HG03457 (cell line): Measurements from ENCODE around the gene MYO3B.

Experiments used
- ATAC-seq: cut with Tn5 transposase; IDR thresholded peaks from one replicate; pipeline ENCODE4 v1.9.1; 2021; ENCODE audit warnings: moderate number of reproducible peaks; ENCODE audit not compliant: unreplicated experiment

The MYO3B gene

GRCh38 chr2:170292415-170292814 is 114.5 kb downstream of the MYO3B start:
- no peak for ATAC-seq

- no peak for ATAC-seq
Measured at GRCh38 chr2:170297496-170297895, 119.5 kb downstream of the MYO3B start.

GRCh38 chr2:170298115-170298514 is 120.2 kb downstream of the MYO3B start:
- no peak for ATAC-seq

GRCh38 chr2:170298861-170299429 is 121.0 kb downstream of the MYO3B start:
- ATAC-seq = no peak

- ATAC-seq = no peak
Measured at GRCh38 chr2:170300993-170301392, 123.0 kb downstream of the MYO3B start.

- no peak for ATAC-seq
Measured at GRCh38 chr2:170301626-170302025, 123.7 kb downstream of the MYO3B start.

GRCh38 chr2:170305711-170306110 is 127.8 kb downstream of the MYO3B start:
- ATAC-seq = no peak

GRCh38 chr2:170306293-170306873 is 128.4 kb downstream of the MYO3B start:
- ATAC-seq = no peak

GRCh38 chr2:170307052-170307451 is 129.1 kb downstream of the MYO3B start:
- ATAC-seq = no peak

- ATAC-seq = no peak
Measured at GRCh38 chr2:170307555-170308351, 129.8 kb downstream of the MYO3B start.

- ATAC-seq = no peak
Measured at GRCh38 chr2:170310876-170311502, 133.0 kb downstream of the MYO3B start.

- no peak for ATAC-seq
Measured at GRCh38 chr2:170313347-170313991, 135.5 kb downstream of the MYO3B start.

GRCh38 chr2:170313992-170314348 is 136.0 kb downstream of the MYO3B start:
- no peak for ATAC-seq

- no peak for ATAC-seq
Measured at GRCh38 chr2:170314744-170315447, 136.9 kb downstream of the MYO3B start.

- ATAC-seq = no peak
Measured at GRCh38 chr2:170320948-170321347, 143.0 kb downstream of the MYO3B start.

- no peak for ATAC-seq
Measured at GRCh38 chr2:170321526-170321925, 143.6 kb downstream of the MYO3B start.

GRCh38 chr2:170322140-170322766 is 144.3 kb downstream of the MYO3B start:
- no peak for ATAC-seq

- ATAC-seq = no peak
Measured at GRCh38 chr2:170323743-170324142, 145.8 kb downstream of the MYO3B start.

GRCh38 chr2:170324640-170325046 is 146.7 kb downstream of the MYO3B start:
- no peak for ATAC-seq

- ATAC-seq = no peak
Measured at GRCh38 chr2:170330881-170331280, 152.9 kb downstream of the MYO3B start.
